GM10847 (cell line): ENCODE data around the gene STK39.

ENCODE experiments used
- POLR2A ChIP-seq: IDR thresholded peaks from 2 replicates; pipeline ENCODE4 v1.6.1; 2011; ENCODE audit not compliant: insufficient read length; ENCODE audit errors: extremely low read depth

STK39 gene

DNA sequence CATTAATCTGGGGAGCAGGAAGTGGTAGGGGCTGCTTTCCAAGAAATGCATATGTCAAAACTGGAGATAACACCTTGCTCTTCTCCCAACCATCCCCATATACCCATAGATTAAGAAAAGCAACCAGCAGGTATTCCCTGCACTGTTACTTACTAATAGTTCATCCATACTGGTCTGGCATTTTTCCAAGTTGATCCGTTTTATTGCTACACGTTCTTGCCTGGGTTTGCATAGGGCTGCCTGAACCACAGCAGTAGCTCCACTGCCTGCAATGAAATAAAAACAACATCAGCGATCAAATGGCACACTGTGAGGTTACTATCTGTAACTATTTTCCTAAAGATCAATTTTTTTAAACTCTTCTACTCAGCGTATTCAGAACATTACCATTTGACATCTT, 65.6 kb downstream of the STK39 start:
- TF ChIP-seq POLR2A, result no peak

DNA sequence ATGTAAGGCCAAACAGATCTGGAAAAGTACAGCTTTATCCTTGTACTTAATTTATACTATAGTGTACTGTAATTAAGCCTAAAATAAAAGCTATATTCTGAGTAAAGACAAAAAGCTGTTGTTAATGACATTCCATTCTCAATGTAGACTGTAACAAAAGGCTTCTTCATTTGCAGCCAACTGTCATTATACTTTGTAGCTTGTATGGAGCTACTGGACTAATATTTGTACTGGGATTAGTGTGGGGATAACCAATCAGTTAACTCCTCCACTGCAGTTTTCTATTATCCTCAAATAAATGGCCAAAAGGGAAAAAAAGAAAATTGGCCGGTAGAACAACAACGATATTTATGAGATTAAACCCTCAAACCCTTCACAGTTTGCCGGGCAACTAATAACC, 66.5 kb downstream of the STK39 start:
- TF ChIP-seq POLR2A, result no peak

DNA sequence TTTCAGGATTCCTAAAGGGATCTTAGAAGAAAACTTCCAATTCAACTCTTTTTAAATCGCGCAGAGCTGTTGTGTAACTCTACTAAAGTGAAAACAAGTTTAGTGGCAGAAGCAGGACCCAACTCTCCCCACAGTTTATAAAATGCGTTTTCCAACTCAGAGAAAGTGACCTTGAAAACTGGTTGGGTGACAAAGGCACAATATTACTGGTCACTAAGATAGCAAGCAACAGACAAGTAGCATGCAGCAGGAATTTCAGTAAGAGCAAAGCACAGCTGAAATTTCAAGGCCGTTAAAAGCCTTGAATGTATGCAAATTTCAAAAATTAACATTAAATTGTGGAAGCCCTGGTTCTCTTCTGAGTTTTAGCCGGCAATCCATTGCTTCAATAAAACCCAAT, 66.9 kb downstream of the STK39 start:
- no peak for TF ChIP-seq POLR2A

DNA sequence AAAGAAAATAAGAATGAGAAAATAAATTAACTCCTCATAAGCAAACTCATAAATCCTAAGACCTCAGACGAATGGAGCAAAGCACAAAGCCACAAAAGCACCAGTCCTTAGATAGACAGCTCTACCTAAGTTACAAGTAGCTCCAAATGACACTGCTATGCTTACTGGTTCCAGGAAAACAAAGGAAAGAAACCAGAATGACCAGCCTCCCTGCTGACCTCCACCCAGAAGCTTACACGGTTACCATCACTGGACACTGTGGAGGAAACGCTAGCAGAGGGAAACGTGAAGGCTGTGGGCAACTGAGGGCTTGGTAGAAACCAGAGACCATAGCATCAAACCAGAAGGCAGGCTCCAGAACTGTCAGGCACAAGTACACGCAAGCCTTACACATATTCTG, 67.8 kb downstream of the STK39 start:
- no peak for TF ChIP-seq POLR2A

DNA sequence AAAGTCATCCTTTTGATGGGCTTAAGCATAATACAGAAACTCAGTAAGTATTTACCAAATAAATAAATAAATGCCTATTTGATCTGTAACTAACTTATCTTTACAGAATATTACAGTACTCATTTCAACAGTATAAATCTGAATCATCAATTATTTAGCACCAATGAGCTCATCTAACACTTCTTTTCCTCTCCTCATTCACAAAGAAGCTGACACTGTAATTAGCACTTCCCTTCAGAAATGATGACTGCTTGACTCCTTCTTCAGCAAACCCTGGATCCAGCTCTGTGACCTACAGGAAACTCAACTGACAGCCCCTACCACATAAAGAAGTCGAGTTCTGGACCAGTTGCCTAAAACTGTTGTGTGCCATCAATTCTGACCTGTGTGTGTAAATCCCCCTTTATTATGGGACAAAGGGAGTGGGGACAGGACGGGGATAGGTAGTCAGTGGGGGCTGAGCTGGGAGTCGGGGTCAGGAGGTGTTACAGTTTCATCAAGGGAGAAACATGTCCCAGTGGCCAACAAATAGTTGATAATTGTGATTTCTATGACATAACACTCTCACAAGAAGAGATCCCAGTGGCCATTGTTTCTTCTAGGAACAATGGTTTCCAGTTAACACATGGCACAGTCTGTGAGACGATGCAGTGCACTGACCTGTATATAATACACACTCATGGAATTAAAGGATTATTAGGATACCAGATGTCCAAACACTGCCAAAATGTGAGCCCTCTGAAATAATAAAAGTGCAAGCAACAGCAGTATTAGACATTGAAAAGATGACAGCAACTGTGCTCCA, 68.7 kb downstream of the STK39 start:
- TF ChIP-seq POLR2A, result no peak

DNA sequence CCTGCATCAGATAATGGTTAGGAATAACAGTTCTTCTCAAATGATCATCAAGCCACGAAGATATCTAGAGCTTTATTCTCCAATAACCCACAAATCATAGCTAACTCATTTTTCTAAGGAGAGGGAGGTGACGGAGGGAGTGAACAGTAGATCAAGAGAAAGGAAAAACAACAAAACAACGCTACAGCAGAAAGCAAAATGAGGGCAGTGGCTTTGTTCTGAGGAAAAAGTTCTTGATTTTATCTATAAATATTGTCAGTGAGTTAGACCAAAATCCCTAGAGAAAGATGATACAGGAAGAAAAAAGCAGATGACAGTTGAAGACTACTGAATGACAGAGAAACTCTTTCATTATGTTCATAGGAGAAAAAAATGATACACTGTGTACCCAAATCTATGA, 71.0 kb downstream of the STK39 start:
- TF ChIP-seq POLR2A, result no peak

DNA sequence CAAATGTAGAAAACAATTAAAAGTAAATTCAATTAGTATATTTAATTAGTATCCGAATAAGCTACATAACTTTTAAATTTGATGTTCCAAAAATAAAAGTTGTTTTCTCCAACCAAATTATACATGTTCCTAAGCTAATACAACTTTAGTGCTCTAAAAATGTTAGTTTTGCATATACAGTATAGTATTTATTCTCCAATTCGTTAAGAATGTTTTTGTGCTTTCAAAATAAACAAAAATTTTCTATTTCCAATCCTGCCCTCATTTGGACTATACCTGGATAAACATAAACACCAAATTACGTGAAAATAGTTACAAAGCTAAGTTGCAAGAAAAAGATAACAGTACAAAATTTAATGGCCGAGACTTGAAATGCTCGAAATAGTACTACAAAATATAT, 71.9 kb downstream of the STK39 start:
- no peak for TF ChIP-seq POLR2A

DNA sequence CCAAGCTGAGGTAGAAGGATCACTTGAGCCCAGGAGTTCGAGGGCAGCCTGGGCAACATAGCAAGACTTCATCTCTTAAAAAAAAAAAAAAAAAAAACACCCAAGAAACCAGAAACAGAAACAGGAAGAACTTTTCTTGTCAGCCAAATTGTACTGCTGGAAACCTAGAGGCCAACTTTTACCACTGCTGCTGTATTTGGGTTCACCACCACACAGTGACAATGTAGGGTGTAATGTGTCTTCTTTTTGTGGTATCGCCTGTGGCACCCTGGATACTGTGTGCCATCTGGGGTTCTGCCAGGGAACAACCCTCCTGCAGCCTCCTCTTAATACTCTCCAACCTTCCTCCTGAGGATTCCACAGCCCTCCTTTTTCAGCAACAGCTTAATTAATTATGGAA, 72.6 kb downstream of the STK39 start:
- TF ChIP-seq POLR2A, result no peak

DNA sequence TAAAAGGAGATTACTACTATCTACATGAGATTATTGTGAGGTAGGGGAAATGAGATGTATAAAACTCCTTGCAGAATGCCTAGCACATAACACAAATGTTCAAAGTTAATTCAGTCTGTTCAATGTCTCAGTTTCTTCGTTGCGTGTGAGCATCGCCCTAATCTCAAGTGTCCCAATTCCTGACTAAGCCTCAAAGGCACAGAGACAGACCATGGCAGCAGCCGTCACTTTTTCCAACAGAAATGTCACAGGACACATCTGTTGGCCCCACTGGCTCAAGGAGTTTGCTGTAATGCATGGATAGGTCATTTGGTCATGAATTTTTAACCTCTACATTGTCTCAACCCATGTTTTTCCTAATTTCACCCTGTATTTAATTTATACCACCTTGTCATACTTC, 75.3 kb downstream of the STK39 start:
- TF ChIP-seq POLR2A, result no peak

DNA sequence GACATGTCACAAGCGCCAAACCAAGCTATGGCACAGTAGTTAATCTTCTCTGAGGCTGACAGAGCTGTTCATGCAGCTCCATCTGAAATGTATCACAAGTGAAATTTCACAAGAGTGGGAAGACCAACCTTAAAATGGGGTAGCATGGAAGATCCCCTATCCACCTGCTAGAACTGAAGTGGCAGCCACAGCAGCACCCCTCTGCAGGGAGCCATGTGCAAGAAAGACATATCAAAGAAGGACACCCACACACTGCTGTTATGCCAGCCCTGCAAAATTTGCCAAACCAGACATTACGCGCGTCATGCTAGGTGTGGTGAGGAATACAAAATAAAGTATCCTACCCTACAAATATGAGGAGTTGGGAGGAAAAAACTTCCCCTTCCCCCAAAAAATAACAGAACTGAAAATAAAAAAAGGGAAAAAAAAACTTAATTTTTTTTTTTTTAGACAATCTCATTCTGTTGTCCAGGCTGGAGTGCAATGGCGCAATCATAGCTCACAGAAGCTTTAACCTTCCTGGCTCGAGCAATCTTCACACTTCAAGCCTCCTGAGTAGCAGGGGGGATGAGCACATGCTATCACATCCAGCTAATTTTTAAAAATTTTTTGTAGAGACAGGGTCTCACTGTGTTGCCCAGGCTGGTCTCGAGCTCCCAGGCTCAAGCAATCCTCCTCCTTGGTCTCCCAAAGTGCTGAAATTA, 76.2 kb downstream of the STK39 start:
- no peak for TF ChIP-seq POLR2A

DNA sequence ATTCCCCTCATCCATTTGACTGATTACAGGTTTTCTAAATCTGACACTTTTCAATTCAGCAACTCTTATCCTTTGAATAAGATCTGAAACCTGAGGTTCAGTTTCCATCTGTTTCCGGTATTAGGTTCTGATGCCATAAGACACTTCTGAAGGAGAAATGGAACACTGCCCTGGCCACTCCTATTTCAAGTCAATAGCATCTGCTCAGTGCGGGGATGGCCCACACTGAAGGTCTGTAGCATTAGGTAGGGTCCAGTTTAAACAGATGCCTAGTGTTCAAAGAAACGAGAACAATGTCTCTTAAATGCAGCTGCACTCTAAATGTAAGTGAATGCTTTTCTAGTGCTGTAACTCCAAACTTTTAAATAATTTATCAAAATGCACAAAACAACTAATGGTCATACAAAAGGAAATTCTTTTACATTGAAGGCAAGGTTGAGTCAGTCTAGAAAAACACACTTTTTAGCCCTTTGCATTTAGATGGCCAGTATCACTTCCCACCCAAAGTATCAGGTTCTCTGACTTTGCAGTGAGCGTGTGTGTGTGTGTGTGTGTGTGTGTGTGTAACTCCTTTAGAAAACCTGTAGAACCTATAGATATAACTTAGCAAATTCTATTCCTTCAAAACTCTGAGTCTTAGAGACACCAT, 78.2 kb downstream of the STK39 start:
- no peak for TF ChIP-seq POLR2A

DNA sequence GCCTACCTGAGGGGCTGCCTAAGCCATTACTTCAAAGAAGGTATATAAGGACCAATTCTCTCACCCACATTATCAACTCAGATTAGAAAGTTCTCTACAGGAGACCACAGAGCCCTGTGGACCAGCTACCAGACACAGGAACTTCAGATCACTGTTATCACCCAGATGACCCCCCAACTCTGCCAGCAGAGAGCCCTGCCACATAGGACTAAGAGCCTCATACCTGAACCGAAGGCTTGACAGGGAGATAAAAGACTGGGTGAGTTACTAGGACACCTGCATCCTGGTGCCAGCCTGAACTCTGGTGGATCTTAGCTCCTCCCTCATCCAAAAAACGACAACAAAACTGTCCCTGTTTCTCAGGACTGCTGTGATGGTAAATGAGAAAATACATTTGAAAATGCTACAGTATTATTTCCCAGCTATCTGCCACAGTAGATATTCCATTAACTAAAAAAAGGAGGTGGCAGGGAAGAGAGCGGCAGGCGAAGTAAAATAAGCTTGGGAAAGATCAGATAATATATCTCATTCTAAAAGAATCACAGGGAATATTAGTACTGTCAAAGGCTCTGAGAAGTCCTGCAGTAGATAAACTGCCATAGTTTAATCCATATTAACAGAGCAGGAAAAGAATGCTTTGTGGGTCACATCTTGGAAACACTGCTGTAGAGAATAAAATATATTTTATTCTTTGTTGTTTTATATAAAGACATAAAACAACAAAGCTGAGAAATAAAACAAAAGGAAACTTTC, 79.7 kb downstream of the STK39 start:
- TF ChIP-seq POLR2A, result no peak

DNA sequence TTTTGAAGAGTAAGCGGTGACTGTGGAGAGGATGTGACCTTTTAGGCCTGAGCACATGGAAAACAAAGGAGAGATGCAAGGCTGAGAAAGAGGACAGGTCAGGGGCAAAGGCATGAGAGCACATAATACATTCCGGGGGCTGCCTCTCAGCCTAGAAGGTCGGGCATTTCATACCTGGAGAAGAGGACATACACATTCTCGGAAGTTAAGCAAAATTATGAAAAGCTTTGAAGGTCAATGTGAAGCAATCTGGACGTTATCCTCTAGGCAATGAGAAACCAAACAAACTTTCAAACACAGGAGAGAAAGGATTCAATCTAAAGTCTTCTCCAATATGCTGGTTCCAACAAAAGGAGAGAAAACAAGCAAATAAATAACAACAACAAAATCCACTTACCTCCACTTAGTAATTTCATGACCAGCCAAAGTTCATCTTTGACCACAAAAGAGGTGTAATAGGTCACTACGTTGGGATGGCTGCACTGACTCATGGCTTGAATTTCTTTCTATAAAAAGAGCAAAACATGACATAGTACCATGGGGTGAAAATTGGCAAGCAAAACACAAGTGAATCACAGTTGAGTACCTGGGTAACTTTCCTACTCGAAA, 80.4 kb downstream of the STK39 start:
- TF ChIP-seq POLR2A, result no peak

DNA sequence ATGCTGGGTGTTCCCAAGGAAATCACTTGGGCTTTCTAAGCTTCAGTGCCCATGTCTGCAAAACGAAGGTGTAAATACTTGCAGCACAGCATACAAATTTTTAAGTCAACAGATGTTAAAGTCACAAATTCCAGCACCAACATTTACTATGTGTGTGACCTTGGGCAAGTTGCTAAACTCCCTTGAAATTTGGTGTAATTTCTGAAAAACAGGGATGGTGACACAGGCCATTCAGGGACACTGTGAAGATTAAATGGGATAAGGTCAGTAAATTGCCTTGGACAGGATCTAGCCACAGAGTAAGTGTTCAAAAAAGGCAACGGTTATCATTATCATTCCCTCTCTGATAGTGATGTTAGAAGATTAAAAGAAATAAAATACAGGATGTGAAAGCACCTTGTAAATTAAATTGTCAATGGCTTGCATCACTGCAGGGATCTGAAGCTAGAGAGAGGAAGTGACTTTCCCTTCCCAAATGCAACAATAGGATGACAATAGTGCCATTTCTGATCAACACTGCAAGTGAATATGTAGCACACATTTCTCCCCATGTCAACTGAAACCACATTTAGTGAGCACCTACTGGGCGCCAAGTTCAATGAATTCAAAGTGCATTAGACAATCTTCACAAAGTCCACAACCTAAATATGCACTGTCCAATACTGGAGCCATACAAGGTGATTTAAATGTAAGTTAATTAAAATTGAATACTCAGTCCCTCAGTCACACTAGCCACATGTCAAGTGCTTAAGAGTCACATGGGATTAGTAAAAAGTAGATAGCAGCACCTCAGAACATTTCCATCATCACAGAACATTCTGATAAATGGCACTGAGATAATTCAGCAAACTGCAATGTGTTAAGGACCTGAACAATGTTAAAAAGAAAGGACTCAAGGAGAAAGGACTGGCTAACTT, 81.2 kb downstream of the STK39 start:
- no peak for TF ChIP-seq POLR2A

DNA sequence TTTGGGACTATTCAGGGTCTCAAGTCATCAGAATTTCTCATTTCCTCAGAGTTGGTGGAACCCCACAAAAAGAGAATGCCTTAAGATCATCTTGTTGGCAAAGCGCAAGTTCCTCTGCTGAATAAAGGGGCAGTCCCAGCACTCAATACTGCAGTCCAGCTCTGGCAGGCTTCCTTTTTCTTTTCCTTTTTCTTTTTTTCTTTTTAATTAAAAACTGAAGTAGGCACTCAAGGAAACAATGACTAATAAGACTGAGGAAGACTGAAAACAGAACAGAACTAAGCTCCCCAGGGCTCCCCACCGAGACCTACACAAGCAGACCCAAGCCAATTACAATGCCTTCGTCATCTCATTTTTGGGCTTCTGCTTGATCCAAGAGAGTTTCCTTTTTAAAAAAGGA, 82.0 kb downstream of the STK39 start:
- TF ChIP-seq POLR2A, result no peak

DNA sequence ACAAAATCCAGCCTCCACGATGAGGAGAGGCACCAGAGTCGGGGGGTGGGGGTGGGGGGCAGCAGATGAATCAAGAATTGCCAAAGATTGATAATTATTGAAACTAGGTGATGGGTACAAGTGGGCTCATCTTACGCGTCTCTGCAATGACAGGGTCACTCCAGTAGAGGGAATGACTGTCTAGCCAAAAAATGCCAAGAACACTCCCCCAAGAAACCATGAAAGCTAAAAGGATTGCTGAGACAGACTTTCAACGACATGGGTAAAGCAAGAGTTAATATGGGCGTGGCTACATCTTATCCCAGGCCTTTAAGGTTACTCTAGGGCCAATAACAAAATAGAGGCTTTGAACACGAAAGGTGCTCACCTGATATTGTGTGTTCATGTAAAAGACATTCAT, 86.5 kb downstream of the STK39 start:
- no peak for TF ChIP-seq POLR2A
